Measurements from ENCODE around the gene PLD4. TPM values are rescaled to one million over a fixed set of nuclear protein-coding genes. Genes with fewer than 3 reads are reported as not detected.

Gene PLD4
- total and polyA plus RNA-seq, 2 experiments from 2014 or later = 0.77 TPM; not detected in 1

GRCh38 chr14:104931304-104931770 is 6.7 kb downstream of the PLD4 start:
- no peak for DNase-seq (ENCODE audit: low spot score)
- no peak overlapping the region for H3K27ac ChIP-seq
- H3K9me3 ChIP-seq (ENCODE audit: low read depth) = no peaks in the 10 kb centered on the region
- no peaks in the 10 kb centered on the region for H3K36me3 ChIP-seq (replicated peaks; ENCODE audit: insufficient read depth, low read depth)
- H2AFZ ChIP-seq = no peak overlapping the region
- no peaks in the 10 kb centered on the region for H4K20me1 ChIP-seq (ENCODE audit: insufficient read depth, poor library complexity, severe bottlenecking)
- 75% methylated on average over 8 of the region's 9 CpGs for WGBS (ENCODE audit: low lambda C conversion rate, missing lambda C conversion rate)
- H3K4me1 ChIP-seq (ENCODE audit: insufficient read depth) = peaks cover 10% of the 10 kb centered on the region
- H3K9me2 ChIP-seq (replicated peaks; ENCODE audit: insufficient read depth) = no peaks in the 10 kb centered on the region
- no peak overlapping the region for H3K4me2 ChIP-seq
- H3K27me3 ChIP-seq = peaks cover 42% of the 10 kb centered on the region
- TF ChIP-seq, protein P1, sequence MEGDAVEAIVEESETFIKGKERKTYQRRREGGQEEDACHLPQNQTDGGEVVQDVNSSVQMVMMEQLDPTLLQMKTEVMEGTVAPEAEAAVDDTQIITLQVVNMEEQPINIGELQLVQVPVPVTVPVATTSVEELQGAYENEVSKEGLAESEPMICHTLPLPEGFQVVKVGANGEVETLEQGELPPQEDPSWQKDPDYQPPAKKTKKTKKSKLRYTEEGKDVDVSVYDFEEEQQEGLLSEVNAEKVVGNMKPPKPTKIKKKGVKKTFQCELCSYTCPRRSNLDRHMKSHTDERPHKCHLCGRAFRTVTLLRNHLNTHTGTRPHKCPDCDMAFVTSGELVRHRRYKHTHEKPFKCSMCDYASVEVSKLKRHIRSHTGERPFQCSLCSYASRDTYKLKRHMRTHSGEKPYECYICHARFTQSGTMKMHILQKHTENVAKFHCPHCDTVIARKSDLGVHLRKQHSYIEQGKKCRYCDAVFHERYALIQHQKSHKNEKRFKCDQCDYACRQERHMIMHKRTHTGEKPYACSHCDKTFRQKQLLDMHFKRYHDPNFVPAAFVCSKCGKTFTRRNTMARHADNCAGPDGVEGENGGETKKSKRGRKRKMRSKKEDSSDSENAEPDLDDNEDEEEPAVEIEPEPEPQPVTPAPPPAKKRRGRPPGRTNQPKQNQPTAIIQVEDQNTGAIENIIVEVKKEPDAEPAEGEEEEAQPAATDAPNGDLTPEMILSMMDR (IDR thresholded peaks at IDR 0.05; ENCODE audit: poor library complexity) = no peak
- TF ChIP-seq EZH2phosphoT487 (IDR thresholded peaks at IDR 0.05; ENCODE audit: low read depth, severe bottlenecking, unreplicated experiment) (no peak), EZH2 (IDR thresholded peaks at IDR 0.05; ENCODE audit: borderline replicate concordance) (no peak)
- H3K79me2 ChIP-seq = no peaks in the 10 kb centered on the region
- no peak overlapping the region for H3K4me3 ChIP-seq

DNA sequence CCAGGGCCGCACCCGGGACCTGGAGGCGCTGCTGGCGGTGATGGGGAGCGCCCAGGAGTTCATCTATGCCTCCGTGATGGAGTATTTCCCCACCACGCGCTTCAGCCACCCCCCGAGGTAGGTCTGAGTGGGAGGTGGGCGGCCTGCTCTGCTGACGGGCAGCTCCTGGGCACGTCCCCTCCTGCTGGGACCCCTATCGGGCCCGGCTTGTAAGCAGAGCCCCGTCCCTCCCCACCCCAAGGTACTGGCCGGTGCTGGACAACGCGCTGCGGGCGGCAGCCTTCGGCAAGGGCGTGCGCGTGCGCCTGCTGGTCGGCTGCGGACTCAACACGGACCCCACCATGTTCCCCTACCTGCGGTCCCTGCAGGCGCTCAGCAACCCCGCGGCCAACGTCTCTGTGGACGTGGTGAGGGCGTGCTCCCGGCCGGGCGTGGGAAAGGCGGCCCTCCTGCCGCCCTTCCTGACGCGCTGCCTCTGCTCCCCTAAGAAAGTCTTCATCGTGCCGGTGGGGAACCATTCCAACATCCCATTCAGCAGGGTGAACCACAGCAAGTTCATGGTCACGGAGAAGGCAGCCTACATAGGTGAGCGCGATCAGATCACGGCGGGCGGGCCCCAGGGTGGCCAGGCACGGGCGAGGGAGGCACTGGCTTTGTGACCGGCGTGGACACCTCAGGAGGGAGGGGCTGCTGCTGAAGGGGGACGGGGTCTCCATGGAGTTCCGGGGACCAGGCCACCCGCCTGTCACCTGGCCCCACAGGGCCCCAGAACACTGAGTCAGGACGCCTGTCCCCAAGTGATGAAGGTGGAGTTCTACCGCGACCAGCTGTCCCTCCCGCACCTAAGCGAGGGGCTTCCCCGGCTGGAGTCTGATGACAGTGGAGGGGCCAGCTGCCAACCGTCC is 7.3 kb downstream of the PLD4 start:
- Histone ChIP-seq H3K4me1 (ENCODE audit: insufficient read depth) (peaks cover 10% of the 10 kb centered on the region), H2AFZ (peak overlapping the region; percentile 98), H3K4me3 (no peak overlapping the region), H3K9me3 (ENCODE audit: low read depth) (no peaks in the 10 kb centered on the region), H3K27me3 (peaks cover 49% of the 10 kb centered on the region), H3K79me2 (no peaks in the 10 kb centered on the region), H3K36me3 (replicated peaks; ENCODE audit: insufficient read depth, low read depth) (no peaks in the 10 kb centered on the region), H3K9me2 (replicated peaks; ENCODE audit: insufficient read depth) (no peaks in the 10 kb centered on the region), H3K27ac (no peak overlapping the region), H3K4me2 (peak overlapping the region; percentile 99), H4K20me1 (ENCODE audit: insufficient read depth, poor library complexity, severe bottlenecking) (no peaks in the 10 kb centered on the region)
- no peak for DNase-seq (ENCODE audit: low spot score)
- peak; percentile 33 for TF ChIP-seq EZH2 (IDR thresholded peaks at IDR 0.05; ENCODE audit: borderline replicate concordance)
- TF ChIP-seq EZH2phosphoT487 (IDR thresholded peaks at IDR 0.05; ENCODE audit: low read depth, severe bottlenecking, unreplicated experiment) = no peak
- TF ChIP-seq, protein P1 (IDR thresholded peaks at IDR 0.05; ENCODE audit: poor library complexity) = no peak
- 39% methylated on average over 48 of the region's 64 CpGs for whole genome bisulfite sequencing (ENCODE audit: low lambda C conversion rate, missing lambda C conversion rate)

GRCh38 chr14:104932676-104933631 is 8.3 kb downstream of the PLD4 start:
- Histone ChIP-seq H4K20me1 (ENCODE audit: insufficient read depth, poor library complexity, severe bottlenecking) (no peaks in the 10 kb centered on the region), H3K9me2 (replicated peaks; ENCODE audit: insufficient read depth) (no peaks in the 10 kb centered on the region), H3K9me3 (ENCODE audit: low read depth) (no peaks in the 10 kb centered on the region), H3K27ac (no peak overlapping the region), H2AFZ (peak overlapping the region; percentile 98), H3K79me2 (no peaks in the 10 kb centered on the region), H3K4me2 (peak overlapping the region; percentile 99), H3K4me3 (peak overlapping the region; percentile 64), H3K36me3 (replicated peaks; ENCODE audit: insufficient read depth, low read depth) (no peaks in the 10 kb centered on the region), H3K4me1 (ENCODE audit: insufficient read depth) (peaks cover 10% of the 10 kb centered on the region), H3K27me3 (peaks cover 57% of the 10 kb centered on the region)
- peak; percentile 92 for DNase-seq (ENCODE audit: low spot score)
- WGBS (ENCODE audit: low lambda C conversion rate, missing lambda C conversion rate) = 12% methylated on average over 27 of the region's 100 CpGs
- TF ChIP-seq EZH2phosphoT487 (IDR thresholded peaks at IDR 0.05; ENCODE audit: low read depth, severe bottlenecking, unreplicated experiment) = no peak
- TF ChIP-seq, protein P1 (IDR thresholded peaks at IDR 0.05; ENCODE audit: poor library complexity) = peak; percentile 78
- TF ChIP-seq EZH2 (IDR thresholded peaks at IDR 0.05; ENCODE audit: borderline replicate concordance) = peak; percentile 40
